ENCODE data around the gene PIH1D1.
"Not testable (repeated sequence)": the region's sequence is repeated elsewhere in the genome, so short reads cannot be mapped to it uniquely, and the experiment has no call there.

The PIH1D1 gene

GRCh38 chr19:49463960-49464740 is 12.5 kb upstream of the PIH1D1 start:
- no peak overlapping the region for H3K4me3 ChIP-seq (ENCODE audit: low read depth, low read length)
- no peak for TF ChIP-seq CTCF (IDR thresholded peaks at IDR 0.05; ENCODE audit: insufficient read depth, low read depth, low read length, missing control alignments)
- no peak for DNase-seq (ENCODE audit: low read depth)

- DNase-seq (ENCODE audit: low read depth) = no peak
- no peak overlapping the region for H3K4me3 ChIP-seq (ENCODE audit: low read depth, low read length)
- TF ChIP-seq CTCF (IDR thresholded peaks at IDR 0.05; ENCODE audit: insufficient read depth, low read depth, low read length, missing control alignments) = no peak
These were observed 10.9 kb upstream of the PIH1D1 start for GRCh38 chr19:49462492-49462891.

- DNase-seq (ENCODE audit: low read depth) = no peak
- TF ChIP-seq CTCF (IDR thresholded peaks at IDR 0.05; ENCODE audit: insufficient read depth, low read depth, low read length, missing control alignments) = no peak
- H3K4me3 ChIP-seq (ENCODE audit: low read depth, low read length) = no peak overlapping the region
These were observed 10.0 kb upstream of the PIH1D1 start for GRCh38 chr19:49461656-49462055.

DNA sequence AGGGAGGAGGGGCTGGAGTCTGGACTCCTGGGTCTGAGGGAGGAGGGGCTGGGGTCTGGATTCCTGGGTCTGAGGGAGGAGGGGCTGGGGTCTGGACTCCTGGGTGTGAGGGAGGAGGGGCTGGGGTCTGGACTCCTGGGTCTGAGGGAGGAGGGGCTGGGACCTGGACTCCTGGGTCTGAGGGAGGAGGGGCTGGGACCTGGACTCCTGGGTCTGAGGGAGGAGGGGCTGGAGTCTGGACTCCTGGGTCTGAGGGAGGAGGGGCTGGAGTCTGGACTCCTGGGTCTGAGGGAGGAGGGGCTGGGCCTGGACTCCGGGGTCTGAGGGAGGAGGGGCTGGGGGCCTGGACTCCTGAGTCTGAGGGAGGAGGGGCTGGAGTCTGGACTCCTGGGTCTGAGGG is 9.5 kb upstream of the PIH1D1 start:
- DNase-seq (ENCODE audit: low read depth) = not testable (repeated sequence)

GRCh38 chr19:49459388-49459787 is 7.8 kb upstream of the PIH1D1 start:
- H3K4me3 ChIP-seq (ENCODE audit: low read depth, low read length) = no peak overlapping the region
- DNase-seq (ENCODE audit: low read depth) = no peak
- no peak for TF ChIP-seq CTCF (IDR thresholded peaks at IDR 0.05; ENCODE audit: insufficient read depth, low read depth, low read length, missing control alignments)

More for the DNA sequence above, 9.5 kb upstream of the PIH1D1 start:
- H3K4me3 ChIP-seq (ENCODE audit: low read depth, low read length) = not testable (repeated sequence)

GRCh38 chr19:49458567-49458903 is 6.9 kb upstream of the PIH1D1 start:
- DNase-seq (ENCODE audit: low read depth) = peak; percentile 58
- TF ChIP-seq CTCF (IDR thresholded peaks at IDR 0.05; ENCODE audit: insufficient read depth, low read depth, low read length, missing control alignments) = no peak
- peak overlapping the region; percentile 32 for H3K4me3 ChIP-seq (ENCODE audit: low read depth, low read length)

DNA sequence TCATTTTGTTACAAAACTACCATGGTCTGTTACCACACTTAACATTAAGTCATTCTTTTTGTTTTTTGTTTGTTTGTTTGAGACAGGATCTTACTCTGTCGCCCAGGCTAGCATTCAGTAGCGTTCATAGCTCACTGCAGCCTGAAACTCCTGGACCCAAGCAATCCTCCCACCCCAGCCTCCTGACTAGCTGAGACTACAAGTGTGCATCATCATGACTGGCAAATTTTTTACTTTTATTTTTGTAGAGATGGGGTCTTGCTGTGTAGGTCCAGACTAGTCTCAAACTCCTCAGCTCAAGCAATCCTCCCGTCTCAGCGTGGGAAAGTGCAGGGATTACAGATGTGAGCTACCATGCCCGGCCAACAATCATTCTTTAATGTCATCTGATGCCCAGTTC is 4.7 kb upstream of the PIH1D1 start:
- TF ChIP-seq CTCF (IDR thresholded peaks at IDR 0.05; ENCODE audit: insufficient read depth, low read depth, low read length, missing control alignments) = no peak
- no peak overlapping the region for H3K4me3 ChIP-seq (ENCODE audit: low read depth, low read length)
- no peak for DNase-seq (ENCODE audit: low read depth)

Measured in GM12865 (cell line).